ENCODE measurements around the gene EYA4. TPM values are rescaled to one million over a fixed set of nuclear protein-coding genes. Genes with fewer than 3 reads are reported as not detected.

The EYA4 gene
- polyA plus RNA-seq, 1 of the 3 experiments (the other 2 are of a cell fraction), result 0.08 TPM

DNA sequence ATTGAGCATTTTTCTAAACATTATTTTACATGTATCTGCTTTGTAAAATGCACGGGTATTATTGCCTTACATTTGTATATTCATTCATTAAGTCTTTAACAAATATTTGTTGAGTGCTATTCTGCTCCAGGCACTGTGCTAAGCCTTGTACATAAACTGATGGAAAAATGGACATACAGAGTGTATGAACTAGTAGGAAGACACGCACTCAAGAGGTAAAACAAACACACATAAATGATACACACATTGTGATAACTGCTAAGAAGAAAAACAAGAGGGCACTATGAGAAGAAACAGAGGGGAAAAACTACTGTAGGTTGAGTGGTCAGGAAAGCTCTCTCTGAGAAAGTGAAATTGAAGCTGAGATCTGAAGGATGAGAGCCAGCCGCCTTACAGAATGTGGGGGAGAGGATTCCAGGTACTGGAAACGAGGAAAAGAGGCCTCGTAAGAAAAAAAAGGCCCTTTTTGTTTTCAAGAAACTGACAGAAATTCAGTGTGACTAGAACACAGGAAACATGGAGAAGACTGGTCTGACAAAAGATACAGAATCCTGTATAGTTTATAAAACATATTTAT lies 117.5 kb downstream of the EYA4 start:
- H3K9me2 ChIP-seq, result no peaks in the 10 kb centered on the region
- no peak overlapping the region for H3K27ac ChIP-seq (ENCODE audit: low read depth in 2 of 2, low read length in 1 of 2)
- H3F3A ChIP-seq (replicated peaks; ENCODE audit: insufficient read depth), result no peaks in the 10 kb centered on the region
- no peak overlapping the region for H2AFZ ChIP-seq (ENCODE audit: low read depth)
- no peaks in the 10 kb centered on the region for H4K20me1 ChIP-seq (ENCODE audit: insufficient read depth)
- H3K27me3 ChIP-seq (ENCODE audit: insufficient read depth), result no peaks in the 10 kb centered on the region
- TF ChIP-seq ZBTB33 (IDR thresholded peaks at IDR 0.05; ENCODE audit: borderline replicate concordance, low read depth) (no peak), MEF2A (IDR thresholded peaks at IDR 0.05; ENCODE audit: borderline replicate concordance, low read depth) (no peak), FOXJ3 (CRISPR knock-in tag; IDR thresholded peaks at IDR 0.05) (no peak), FOSL2 (IDR thresholded peaks at IDR 0.05; ENCODE audit: borderline replicate concordance, low read depth) (no peak), GABPA (IDR thresholded peaks at IDR 0.05; ENCODE audit: low read depth) (no peak), RFX5 (IDR thresholded peaks at IDR 0.05; ENCODE audit: low read length) (no peak), TAF1 (IDR thresholded peaks at IDR 0.05; ENCODE audit: borderline replicate concordance, low read depth, low read length) (no peak), POLR2AphosphoS5 (IDR thresholded peaks at IDR 0.05; ENCODE audit: low read depth, low read length) (no peak), FOXM1 (IDR thresholded peaks at IDR 0.05; ENCODE audit: low read depth) (no peak), YY1 (IDR thresholded peaks at IDR 0.05; ENCODE audit: low read depth) (no peak), NFIC (IDR thresholded peaks at IDR 0.05; ENCODE audit: borderline replicate concordance) (no peak), TCF12 (IDR thresholded peaks at IDR 0.05) (no peak), RAD21 (IDR thresholded peaks at IDR 0.05; ENCODE audit: low read length) (no peak), CHD2 (IDR thresholded peaks at IDR 0.05; ENCODE audit: low read length, partially characterized antibody) (no peak), EZH2phosphoT487 (IDR thresholded peaks at IDR 0.05; ENCODE audit: borderline replicate concordance, low read depth) (no peak)
- TF ChIP-seq, protein P1, sequence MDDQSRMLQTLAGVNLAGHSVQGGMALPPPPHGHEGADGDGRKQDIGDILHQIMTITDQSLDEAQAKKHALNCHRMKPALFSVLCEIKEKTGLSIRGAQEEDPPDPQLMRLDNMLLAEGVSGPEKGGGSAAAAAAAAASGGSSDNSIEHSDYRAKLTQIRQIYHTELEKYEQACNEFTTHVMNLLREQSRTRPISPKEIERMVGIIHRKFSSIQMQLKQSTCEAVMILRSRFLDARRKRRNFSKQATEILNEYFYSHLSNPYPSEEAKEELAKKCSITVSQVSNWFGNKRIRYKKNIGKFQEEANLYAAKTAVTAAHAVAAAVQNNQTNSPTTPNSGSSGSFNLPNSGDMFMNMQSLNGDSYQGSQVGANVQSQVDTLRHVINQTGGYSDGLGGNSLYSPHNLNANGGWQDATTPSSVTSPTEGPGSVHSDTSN (IDR thresholded peaks at IDR 0.05), result no peak
- TF ChIP-seq, protein P2, sequence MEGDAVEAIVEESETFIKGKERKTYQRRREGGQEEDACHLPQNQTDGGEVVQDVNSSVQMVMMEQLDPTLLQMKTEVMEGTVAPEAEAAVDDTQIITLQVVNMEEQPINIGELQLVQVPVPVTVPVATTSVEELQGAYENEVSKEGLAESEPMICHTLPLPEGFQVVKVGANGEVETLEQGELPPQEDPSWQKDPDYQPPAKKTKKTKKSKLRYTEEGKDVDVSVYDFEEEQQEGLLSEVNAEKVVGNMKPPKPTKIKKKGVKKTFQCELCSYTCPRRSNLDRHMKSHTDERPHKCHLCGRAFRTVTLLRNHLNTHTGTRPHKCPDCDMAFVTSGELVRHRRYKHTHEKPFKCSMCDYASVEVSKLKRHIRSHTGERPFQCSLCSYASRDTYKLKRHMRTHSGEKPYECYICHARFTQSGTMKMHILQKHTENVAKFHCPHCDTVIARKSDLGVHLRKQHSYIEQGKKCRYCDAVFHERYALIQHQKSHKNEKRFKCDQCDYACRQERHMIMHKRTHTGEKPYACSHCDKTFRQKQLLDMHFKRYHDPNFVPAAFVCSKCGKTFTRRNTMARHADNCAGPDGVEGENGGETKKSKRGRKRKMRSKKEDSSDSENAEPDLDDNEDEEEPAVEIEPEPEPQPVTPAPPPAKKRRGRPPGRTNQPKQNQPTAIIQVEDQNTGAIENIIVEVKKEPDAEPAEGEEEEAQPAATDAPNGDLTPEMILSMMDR (IDR thresholded peaks at IDR 0.05), result no peak
- TF ChIP-seq, protein P3, sequence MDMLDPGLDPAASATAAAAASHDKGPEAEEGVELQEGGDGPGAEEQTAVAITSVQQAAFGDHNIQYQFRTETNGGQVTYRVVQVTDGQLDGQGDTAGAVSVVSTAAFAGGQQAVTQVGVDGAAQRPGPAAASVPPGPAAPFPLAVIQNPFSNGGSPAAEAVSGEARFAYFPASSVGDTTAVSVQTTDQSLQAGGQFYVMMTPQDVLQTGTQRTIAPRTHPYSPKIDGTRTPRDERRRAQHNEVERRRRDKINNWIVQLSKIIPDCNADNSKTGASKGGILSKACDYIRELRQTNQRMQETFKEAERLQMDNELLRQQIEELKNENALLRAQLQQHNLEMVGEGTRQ (IDR thresholded peaks at IDR 0.05; ENCODE audit: borderline replicate concordance, low read depth, low read length), result no peak
- no peaks in the 10 kb centered on the region for H3K79me2 ChIP-seq (ENCODE audit: insufficient read depth)
- DNase-seq, result no peak
- 34% methylated on average over 5 of the region's 5 CpGs for WGBS (ENCODE audit: low lambda C conversion rate)
- POLR2A ChIA-PET, result no interaction called here
- H3K9ac ChIP-seq, result no peak overlapping the region
- H3K9me3 ChIP-seq, result no peaks in the 10 kb centered on the region
- H3K4me2 ChIP-seq, result no peak overlapping the region
- H3K36me3 ChIP-seq (replicated peaks in 1 of 2; ENCODE audit: control insufficient read depth in 1 of 2, insufficient read depth in 2 of 2, low read length in 1 of 2), result no peaks in the 10 kb centered on the region
- no peak overlapping the region for H3K4me3 ChIP-seq (ENCODE audit: low read depth in 2 of 2, low read length in 1 of 2)
- CTCF ChIA-PET, result no interaction called here
- no peaks in the 10 kb centered on the region for H3K4me1 ChIP-seq (ENCODE audit: control insufficient read depth in 1 of 2, insufficient read depth in 2 of 2, low read depth in 1 of 2, low read length in 1 of 2)
